CD14-positive monocyte (primary cell): ENCODE data around the gene SPAG16. TPM values are rescaled to one million over a fixed set of nuclear protein-coding genes. Genes with fewer than 3 reads are reported as not detected.

Experiments
- DNase-seq, 3 donors: peaks; one replicate each; pipeline ENCODE4 v3.0.0-alpha.2; 2011 to 2022
- H2AFZ ChIP-seq: 2 replicates; pipeline ENCODE4 v1.6.0; 2012; ENCODE audit warnings: mild to moderate bottlenecking, low read depth, low read length, inconsistent platforms; ENCODE audit not compliant: insufficient read depth, poor library complexity, severe bottlenecking
- H3K27ac ChIP-seq, 2 donors: 1 replicate in 1 of 2; 2 replicates in 1 of 2; pipeline ENCODE4 v1.5.1; 2012 to 2013; ENCODE audit warnings: low read length in 2 of 2, control low read depth in 1 of 2, inconsistent platforms in 1 of 2, low read depth in 1 of 2, mild to moderate bottlenecking in 1 of 2
- H3K27me3 ChIP-seq, 2 donors: one replicate each; pipeline versions ENCODE4 v1.6.0 to v1.6.1; 2011 to 2013; ENCODE audit warnings: low read length in 2 of 2; ENCODE audit not compliant: control insufficient read depth in 2 of 2, insufficient read depth in 2 of 2
- H3K36me3 ChIP-seq, 2 donors: replicated peaks in 1 of 2; 1 replicate in 1 of 2; 2 replicates in 1 of 2; pipeline versions ENCODE4 v1.5.1 to v1.6.1; 2012 to 2013; ENCODE audit warnings: low read length in 2 of 2, control low read depth in 1 of 2, inconsistent platforms in 1 of 2, mild to moderate bottlenecking in 1 of 2; ENCODE audit not compliant: insufficient read depth in 2 of 2, control insufficient read depth in 1 of 2
- H3K4me1 ChIP-seq, 2 donors: 1 replicate in 1 of 2; 2 replicates in 1 of 2; pipeline versions ENCODE4 v1.5.1 to v1.6.1; 2012 to 2013; ENCODE audit warnings: low read length in 2 of 2, control low read depth in 1 of 2, inconsistent platforms in 1 of 2, mild to moderate bottlenecking in 1 of 2, moderate library complexity in 1 of 2; ENCODE audit not compliant: insufficient read depth in 2 of 2, control insufficient read depth in 1 of 2
- H3K4me2 ChIP-seq: replicated peaks from 2 replicates; pipeline ENCODE3; 2012; ENCODE audit warnings: low read length, moderate library complexity, mild to moderate bottlenecking; ENCODE audit not compliant: poor library complexity, severe bottlenecking; ENCODE audit errors: extremely low read depth
- H3K4me3 ChIP-seq, 3 experiments: fragments of 200-600 bp in 1 of 3; sonication (generic) in 1 of 3; replicated peaks in 1 of 3; 1 replicate in 2 of 3; 2 replicates in 1 of 3; pipeline ENCODE4 v1.5.1; 2011 to 2013; ENCODE audit warnings: low read length in 3 of 3, mild to moderate bottlenecking in 3 of 3, control low read depth in 2 of 3, low read depth in 2 of 3, inconsistent platforms in 1 of 3, moderate library complexity in 1 of 3
- H3K79me2 ChIP-seq: 2 replicates; pipeline ENCODE4 v1.6.0; 2012; ENCODE audit warnings: mild to moderate bottlenecking, control low read depth, inconsistent platforms, low read length, moderate library complexity; ENCODE audit not compliant: insufficient read depth
- H3K9ac ChIP-seq: 2 replicates; pipeline ENCODE4 v1.6.0; 2017; ENCODE audit warnings: low read length, mild to moderate bottlenecking; ENCODE audit not compliant: insufficient read depth, poor library complexity, severe bottlenecking
- H3K9me3 ChIP-seq, 2 donors: replicated peaks in 1 of 2; 1 replicate in 1 of 2; 2 replicates in 1 of 2; pipeline versions ENCODE4 v1.5.1 to v1.6.1; 2012 to 2013; ENCODE audit warnings: low read length in 2 of 2, control low read depth in 1 of 2; ENCODE audit not compliant: control insufficient read depth in 1 of 2, insufficient read depth in 1 of 2
- H4K20me1 ChIP-seq: 2 replicates; pipeline ENCODE4 v1.6.0; 2012; ENCODE audit warnings: mild to moderate bottlenecking, low read length, control low read depth, moderate library complexity; ENCODE audit not compliant: insufficient read depth
- H3K27ac Mint-ChIP-seq, 7 donors: one replicate each; pipeline ENCODE4 v1.8.0; 2020; ENCODE audit warnings: mild to moderate bottlenecking in 7 of 7, mixed read lengths in 7 of 7, moderate library complexity in 6 of 7, inconsistent platforms in 2 of 7
- H3K27me3 Mint-ChIP-seq, 3 donors: one replicate each; pipeline ENCODE4 v1.8.0; 2021 to 2022; ENCODE audit warnings: low read depth in 3 of 3, mild to moderate bottlenecking in 3 of 3, mixed read lengths in 3 of 3, moderate library complexity in 3 of 3, inconsistent platforms in 1 of 3
- H3K36me3 Mint-ChIP-seq, 2 donors: one replicate each; pipeline ENCODE4 v1.8.0; 2020; ENCODE audit warnings: mixed read lengths in 2 of 2, inconsistent platforms in 1 of 2, mild to moderate bottlenecking in 1 of 2
- H3K4me1 Mint-ChIP-seq: one replicate; pipeline ENCODE4 v1.8.0; 2020; ENCODE audit warnings: mild to moderate bottlenecking, mixed read lengths
- H3K4me3 Mint-ChIP-seq, 2 donors: one replicate each; pipeline ENCODE4 v1.8.0; 2020; ENCODE audit warnings: mild to moderate bottlenecking in 2 of 2, mixed read lengths in 2 of 2, moderate library complexity in 1 of 2
- H3K9me3 Mint-ChIP-seq, 7 donors: one replicate each; pipeline ENCODE4 v1.8.0; 2020 to 2022; ENCODE audit warnings: mixed read lengths in 7 of 7, mild to moderate bottlenecking in 6 of 7, moderate library complexity in 6 of 7, inconsistent platforms in 2 of 7
- WGBS: methylation state at CpG from one replicate; pipeline ENCODE4 v1.1.5; 2013; ENCODE audit warnings: missing lambda C conversion rate; ENCODE audit not compliant: insufficient coverage; 5-methylcytosine and 5-hydroxymethylcytosine counted together
- intact Hi-C, 2 donors: fragments of 100-400 bp; cut with micrococcal nuclease; formaldehyde crosslinking; loops; one replicate each; pipeline versions ENCODE4 v1.15.0 to v1.15.1; 2023
- polyA plus RNA-seq, 3 donors: library from polyadenylated mRNA; depleted of rRNA in 1 of 3; unstranded in 2 of 3; stranded (reverse) in 1 of 3; fragments of 300-500 nt in 2 of 3; fragments of >200 nt in 1 of 3; fragmentation: Illumina TruSeq in 2 of 3; gene quantifications; 1 replicate in 2 of 3; 2 replicates in 1 of 3; pipeline ENCODE4 v1.2.3, GENCODE V29; 2012 to 2021
- TF ChIP-seq, protein P1 (sequence below): fragments of 200-600 bp; IDR thresholded peaks from one replicate; pipeline ENCODE4 v1.8.0; 2022; ENCODE audit warnings: antibody characterized with exemption, mild to moderate bottlenecking

Gene SPAG16
- polyA plus RNA-seq, 3 donors, result 0.12 to 0.30 TPM; not detected in 1

DNA sequence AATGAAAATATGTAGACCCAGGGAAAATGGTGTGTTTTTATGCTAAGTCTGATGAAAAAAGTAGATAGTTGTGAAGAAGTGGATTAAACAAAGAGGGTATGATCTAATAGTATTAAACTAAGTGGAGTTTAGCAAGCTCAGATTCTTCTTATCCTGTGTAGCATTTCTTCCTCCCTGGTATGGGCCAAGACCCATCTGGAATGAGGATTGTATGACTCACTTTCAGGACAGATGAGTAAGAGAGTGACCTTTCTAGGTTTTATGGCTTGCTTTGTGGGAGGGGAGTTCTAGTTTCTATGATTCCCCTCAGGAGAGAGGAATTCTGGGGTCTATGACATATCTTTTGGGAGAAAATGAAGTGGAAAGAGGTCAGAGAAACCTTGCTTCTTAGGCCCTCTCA lies 550.1 kb downstream of the SPAG16 start:
- Histone ChIP-seq H3K4me2 (no peak overlapping the region), H3K27me3 (no peaks in the 10 kb centered on the region), H3K27ac (no peak overlapping the region), H3K36me3 (no peaks in the 10 kb centered on the region), H3K4me1 (no peaks in the 10 kb centered on the region), H2AFZ (no peak overlapping the region), H3K4me3 (no peak overlapping the region), H3K9me3 (peaks cover 10 to 11% of the 10 kb centered on the region in 2 donors), H3K79me2 (no peaks in the 10 kb centered on the region), H3K9ac (no peak overlapping the region), H4K20me1 (no peaks in the 10 kb centered on the region)
- no peaks in the 10 kb centered on the region for H3K36me3 Mint-ChIP-seq
- no peak overlapping the region for H3K27ac Mint-ChIP-seq
- H3K27me3 Mint-ChIP-seq, result no peaks in the 10 kb centered on the region
- intact Hi-C loops, result no loop called here
- H3K4me1 Mint-ChIP-seq, result no peaks in the 10 kb centered on the region
- peaks cover 5 to 22% (median 13%) of the 10 kb centered on the region in 7 donors for H3K9me3 Mint-ChIP-seq
- DNase-seq, result no peak
- H3K4me3 Mint-ChIP-seq, result no peak overlapping the region
- TF ChIP-seq, protein P1, sequence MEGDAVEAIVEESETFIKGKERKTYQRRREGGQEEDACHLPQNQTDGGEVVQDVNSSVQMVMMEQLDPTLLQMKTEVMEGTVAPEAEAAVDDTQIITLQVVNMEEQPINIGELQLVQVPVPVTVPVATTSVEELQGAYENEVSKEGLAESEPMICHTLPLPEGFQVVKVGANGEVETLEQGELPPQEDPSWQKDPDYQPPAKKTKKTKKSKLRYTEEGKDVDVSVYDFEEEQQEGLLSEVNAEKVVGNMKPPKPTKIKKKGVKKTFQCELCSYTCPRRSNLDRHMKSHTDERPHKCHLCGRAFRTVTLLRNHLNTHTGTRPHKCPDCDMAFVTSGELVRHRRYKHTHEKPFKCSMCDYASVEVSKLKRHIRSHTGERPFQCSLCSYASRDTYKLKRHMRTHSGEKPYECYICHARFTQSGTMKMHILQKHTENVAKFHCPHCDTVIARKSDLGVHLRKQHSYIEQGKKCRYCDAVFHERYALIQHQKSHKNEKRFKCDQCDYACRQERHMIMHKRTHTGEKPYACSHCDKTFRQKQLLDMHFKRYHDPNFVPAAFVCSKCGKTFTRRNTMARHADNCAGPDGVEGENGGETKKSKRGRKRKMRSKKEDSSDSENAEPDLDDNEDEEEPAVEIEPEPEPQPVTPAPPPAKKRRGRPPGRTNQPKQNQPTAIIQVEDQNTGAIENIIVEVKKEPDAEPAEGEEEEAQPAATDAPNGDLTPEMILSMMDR, result no peak

DNA sequence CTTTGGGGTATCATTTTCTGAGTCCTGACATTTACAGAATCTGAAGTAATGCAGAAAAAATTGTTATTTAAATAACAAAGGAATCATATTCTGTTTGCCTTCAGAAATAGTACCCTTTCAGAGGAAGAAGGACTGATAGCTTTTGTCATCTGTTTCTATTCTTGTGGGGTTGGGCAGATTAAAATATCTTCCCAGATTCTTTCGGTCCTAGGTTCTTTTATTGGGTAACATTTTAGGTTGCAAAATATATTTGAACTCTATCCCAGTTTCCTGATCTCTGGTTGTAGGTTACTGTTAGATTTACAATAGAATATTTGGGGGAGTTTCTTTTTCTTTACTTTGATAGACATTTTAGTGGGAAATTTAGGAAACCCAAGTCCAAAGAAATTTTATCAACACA lies 550.5 kb downstream of the SPAG16 start:
- Histone ChIP-seq H3K79me2 (no peaks in the 10 kb centered on the region), H3K9me3 (peaks cover 6% of the 10 kb centered on the region in 2 donors), H3K4me3 (no peak overlapping the region), H2AFZ (no peak overlapping the region), H3K4me2 (no peak overlapping the region), H4K20me1 (no peaks in the 10 kb centered on the region), H3K27me3 (no peaks in the 10 kb centered on the region), H3K27ac (no peak overlapping the region), H3K36me3 (no peaks in the 10 kb centered on the region), H3K4me1 (no peaks in the 10 kb centered on the region), H3K9ac (no peak overlapping the region)
- Mint-ChIP-seq H3K9me3 (peaks cover 4 to 18% (median 11%) of the 10 kb centered on the region in 7 donors), H3K27ac (no peak overlapping the region), H3K4me1 (no peaks in the 10 kb centered on the region), H3K4me3 (no peak overlapping the region), H3K36me3 (no peaks in the 10 kb centered on the region), H3K27me3 (no peaks in the 10 kb centered on the region)
- no CpG with 5 or more reads among the region's 1 CpG for WGBS
- TF ChIP-seq, protein P1, result no peak
- intact Hi-C loops, result no loop called here
- DNase-seq, result no peak
